Psoas muscle (tissue), 8 donors: Measurements from ENCODE around the gene LUC7L3. TPM values are rescaled to one million over a fixed set of nuclear protein-coding genes. Genes with fewer than 3 reads are reported as not detected.
A peak's percentile ranks its signal among the peaks of the same experiment; 100 is the strongest.
"Not testable (repeated sequence)": the region's sequence is repeated elsewhere in the genome, so short reads cannot be mapped to it uniquely, and the experiment has no call there.

ENCODE experiments used
- ATAC-seq, 4 donors: fragments of 200-7000 bp; cut with Tn5 transposase; one replicate each; pipeline ENCODE4 v1.9.1; 2020; ENCODE audit warnings: moderate library complexity in 3 of 4, mild to moderate bottlenecking in 2 of 4
- DNase-seq, 2 donors: peaks; one replicate each; pipeline ENCODE4 v3.0.0-alpha.2; 2020
- H3K27ac ChIP-seq: fragments of 200-600 bp; one replicate; pipeline ENCODE4 v1.8.0; 2022
- H3K27me3 ChIP-seq, 3 donors: fragments of 200-600 bp in 1 of 3; one replicate each; pipeline versions ENCODE4 v1.6.1 to v1.8.0; 2013 to 2022; ENCODE audit warnings: low read length in 2 of 3, mild to moderate bottlenecking in 2 of 3, moderate library complexity in 1 of 3; ENCODE audit not compliant: insufficient read depth in 3 of 3
- H3K36me3 ChIP-seq, 2 donors: fragments of 200-600 bp in 1 of 2; one replicate each; pipeline versions ENCODE4 v1.6.1 to v1.8.0; 2013 to 2022; ENCODE audit warnings: low read depth in 1 of 2, mild to moderate bottlenecking in 1 of 2, moderate library complexity in 1 of 2; ENCODE audit not compliant: insufficient read depth in 1 of 2
- H3K4me1 ChIP-seq: fragments of 200-600 bp; one replicate; pipeline ENCODE4 v1.8.0; 2022
- H3K4me3 ChIP-seq: fragments of 200-600 bp; one replicate; pipeline ENCODE4 v1.8.0; 2022; ENCODE audit warnings: mild to moderate bottlenecking
- H3K9me3 ChIP-seq: fragments of 200-600 bp; one replicate; pipeline ENCODE4 v1.8.0; 2022
- WGBS, 3 donors: extraction: QIAGEN DNeasy Blood & Tissue Kit; methylation state at CpG; one replicate each; pipeline versions ENCODE4 v1.1.6 to v1.1.7; 2013; 5-methylcytosine and 5-hydroxymethylcytosine counted together
- intact Hi-C, 2 donors: fragments of 100-400 bp; cut with DNase I; formaldehyde crosslinking; loops; one replicate each; pipeline versions ENCODE4 v1.11.0 to v1.14.2; 2022
- polyA plus RNA-seq, 3 donors: library from polyadenylated mRNA; stranded (reverse); fragments of 200-250 nt; gene quantifications; one replicate each; pipeline ENCODE4 v1.2.3, GENCODE V29; 2013
- total RNA-seq, 4 donors: library from RNA; stranded (reverse); fragmentation: NEBNext Ultra II Directional in 2 of 4; extraction: Animal tissue kit (Norgen Biotek cat#: 25700) in 2 of 4; gene quantifications; one replicate each; pipeline versions ENCODE4 v1.2.1 to v1.2.4, GENCODE V29; 2021 to 2023
- TF ChIP-seq, protein P1 (sequence below): fragments of 200-600 bp; IDR thresholded peaks from one replicate; pipeline ENCODE4 v1.8.0; 2022; ENCODE audit warnings: antibody characterized with exemption
- donor health status: healthy with polysubstance abuse.
- donor health status: DM: no; HTN: no; CAD: no; lungs with moderate emphysema.
- donor health status: Bipolar disorder and iron deficiency.
- donor health status: healthy.
- donor health status: DM: yes; HTN: yes; CAD: no.
- donor health status: DM: no; HTN: no; CAD: no.
- donor health status: DM: no; HTN: no; CAD: no.
- donor health status: DM: yes; HTN: yes; CAD: no.

Gene LUC7L3
- total and polyA plus RNA-seq, 7 donors, result 25.4 to 108 (median 49.2) TPM

- no peaks in the 10 kb centered on the region for H3K4me1 ChIP-seq
- TF ChIP-seq, protein P1, sequence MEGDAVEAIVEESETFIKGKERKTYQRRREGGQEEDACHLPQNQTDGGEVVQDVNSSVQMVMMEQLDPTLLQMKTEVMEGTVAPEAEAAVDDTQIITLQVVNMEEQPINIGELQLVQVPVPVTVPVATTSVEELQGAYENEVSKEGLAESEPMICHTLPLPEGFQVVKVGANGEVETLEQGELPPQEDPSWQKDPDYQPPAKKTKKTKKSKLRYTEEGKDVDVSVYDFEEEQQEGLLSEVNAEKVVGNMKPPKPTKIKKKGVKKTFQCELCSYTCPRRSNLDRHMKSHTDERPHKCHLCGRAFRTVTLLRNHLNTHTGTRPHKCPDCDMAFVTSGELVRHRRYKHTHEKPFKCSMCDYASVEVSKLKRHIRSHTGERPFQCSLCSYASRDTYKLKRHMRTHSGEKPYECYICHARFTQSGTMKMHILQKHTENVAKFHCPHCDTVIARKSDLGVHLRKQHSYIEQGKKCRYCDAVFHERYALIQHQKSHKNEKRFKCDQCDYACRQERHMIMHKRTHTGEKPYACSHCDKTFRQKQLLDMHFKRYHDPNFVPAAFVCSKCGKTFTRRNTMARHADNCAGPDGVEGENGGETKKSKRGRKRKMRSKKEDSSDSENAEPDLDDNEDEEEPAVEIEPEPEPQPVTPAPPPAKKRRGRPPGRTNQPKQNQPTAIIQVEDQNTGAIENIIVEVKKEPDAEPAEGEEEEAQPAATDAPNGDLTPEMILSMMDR, result no peak
- H3K36me3 ChIP-seq, result no peaks in the 10 kb centered on the region
- intact Hi-C loops, result loop anchor here in 1 of 2 donors (5.0 kb wide), 2 partner anchors 48 to 128 kb away; partner anchors contain the start of gene ABCC3
- no peaks in the 10 kb centered on the region for H3K9me3 ChIP-seq
- WGBS, 3 donors, result 95 to 96% (median 95%) methylated on average over 5 of the region's 5 CpGs
- H3K27me3 ChIP-seq, result no peaks in the 10 kb centered on the region
- H3K4me3 ChIP-seq, result no peak overlapping the region
- H3K27ac ChIP-seq, result no peak overlapping the region
- no peak for DNase-seq
- no peak for ATAC-seq
These were observed 39.3 kb upstream of the LUC7L3 start for GRCh38 chr17:50680126-50680525.

- H3K4me3 ChIP-seq, H3K27me3 ChIP-seq, H3K36me3 ChIP-seq, H3K9me3 ChIP-seq, DNase-seq, ATAC-seq, H3K4me1 ChIP-seq, H3K27ac ChIP-seq: not testable (repeated sequence)
- WGBS, 3 donors, result 74 to 80% (median 75%) methylated on average over 12 of the region's 12 CpGs
- intact Hi-C loops, result loop anchor here in 1 of 2 donors (5.0 kb wide), 2 partner anchors 48 to 128 kb away; partner anchors contain the start of gene ABCC3
These were observed 38.7 kb upstream of the LUC7L3 start for GRCh38 chr17:50680543-50681262.

- Histone ChIP-seq H3K4me1 (peaks cover 8% of the 10 kb centered on the region), H3K27me3 (no peaks in the 10 kb centered on the region), H3K27ac (no peak overlapping the region), H3K36me3 (no peaks in the 10 kb centered on the region), H3K9me3 (no peaks in the 10 kb centered on the region), H3K4me3 (no peak overlapping the region)
- DNase-seq (no peak), ATAC-seq (peak in 3 of 4 donors; percentile 17 to 51 (median 32))
- TF ChIP-seq, protein P1, result peak; percentile 21
- intact Hi-C loops, result loop anchor here in 1 of 2 donors (5.0 kb wide), 2 partner anchors 49 to 129 kb away; partner anchors contain the start of gene ABCC3
- WGBS, 3 donors, result 60 to 67% (median 65%) methylated on average over 27 of the region's 27 CpGs
These were observed 37.9 kb upstream of the LUC7L3 start for GRCh38 chr17:50681263-50682200.

DNA sequence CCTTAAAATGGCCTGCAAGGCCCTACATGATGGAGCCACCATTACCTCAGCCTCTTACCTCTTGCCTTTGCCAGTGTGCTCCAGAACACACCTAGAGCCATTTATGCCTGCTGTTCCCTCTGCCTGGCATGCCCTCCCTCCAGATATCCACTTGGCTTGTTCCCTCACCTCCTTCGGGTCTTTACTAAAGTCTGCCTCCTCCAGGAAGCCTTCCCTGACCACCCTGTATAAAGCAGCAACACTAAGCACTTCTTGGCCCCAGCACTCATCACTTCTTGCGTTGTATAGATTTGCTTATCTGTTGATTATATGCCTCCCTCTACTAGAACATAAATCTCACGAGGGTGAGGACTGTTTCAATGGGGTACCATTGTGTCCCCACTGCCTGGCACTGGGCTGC is 37.0 kb upstream of the LUC7L3 start:
- DNase-seq (no peak), ATAC-seq (no peak)
- Histone ChIP-seq H3K4me3 (no peak overlapping the region), H3K4me1 (peaks cover 15% of the 10 kb centered on the region), H3K27me3 (no peaks in the 10 kb centered on the region), H3K27ac (no peak overlapping the region), H3K36me3 (no peaks in the 10 kb centered on the region), H3K9me3 (no peaks in the 10 kb centered on the region)
- intact Hi-C loops, result loop anchor here in 1 of 2 donors (5.0 kb wide), 2 partner anchors 50 to 130 kb away; partner anchors contain the start of gene ABCC3
- TF ChIP-seq, protein P1, result no peak
- 85 to 89% (median 86%) methylated on average over 3 of the region's 3 CpGs for WGBS, 3 donors

DNA sequence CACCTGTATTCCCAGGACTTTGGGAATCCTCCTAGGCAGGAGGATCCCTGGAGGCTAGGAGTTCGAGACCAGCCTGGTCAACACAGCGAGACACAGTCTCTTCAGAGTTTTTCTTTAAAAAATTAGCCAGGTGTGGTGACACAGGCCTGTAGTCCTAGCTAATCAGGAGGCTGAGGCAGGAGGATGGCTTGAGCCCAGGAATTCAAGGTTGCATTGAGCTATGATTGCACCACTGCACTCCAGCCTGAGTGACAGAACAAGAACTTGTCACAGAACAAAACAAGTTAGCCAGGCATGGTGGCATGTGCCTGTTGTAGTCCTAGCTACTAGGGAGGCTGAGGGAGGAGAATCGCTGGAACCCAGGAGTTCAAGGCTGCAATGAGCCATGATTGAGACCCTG is 36.5 kb upstream of the LUC7L3 start:
- Histone ChIP-seq H3K4me3 (no peak overlapping the region), H3K27me3 (no peaks in the 10 kb centered on the region), H3K27ac (no peak overlapping the region), H3K4me1 (peaks cover 17% of the 10 kb centered on the region), H3K9me3 (no peaks in the 10 kb centered on the region), H3K36me3 (no peaks in the 10 kb centered on the region)
- DNase-seq (no peak), ATAC-seq (no peak)
- intact Hi-C loops, result loop anchor here in 1 of 2 donors (5.0 kb wide), 2 partner anchors 51 to 131 kb away; partner anchors contain the start of gene ABCC3
- TF ChIP-seq, protein P1, result no peak
- WGBS, 3 donors, result 89 to 98% (median 95%) methylated on average over 3 of the region's 3 CpGs
